Ascending aorta (tissue), 2 donors: ENCODE measurements around the gene PCIF1. TPM values are rescaled to one million over a fixed set of nuclear protein-coding genes. Genes with fewer than 3 reads are reported as not detected.
"Not testable (repeated sequence)": the region's sequence is repeated elsewhere in the genome, so short reads cannot be mapped to it uniquely, and the experiment has no call there.

Experiments
- DNase-seq, 2 donors: peaks; one replicate each; pipeline ENCODE4 v3.0.0-alpha.2; 2019; ENCODE audit warnings: low spot score in 2 of 2
- H3K27ac ChIP-seq, 2 donors: fragments of 200-600 bp; sonication (generic); one replicate each; pipeline ENCODE4 v1.5.1; 2016 to 2017; ENCODE audit warnings: mild to moderate bottlenecking in 1 of 2
- H3K27me3 ChIP-seq: fragments of 200-600 bp; sonication (generic); one replicate; pipeline ENCODE4 v1.5.1; 2017
- H3K36me3 ChIP-seq, 2 donors: fragments of 200-600 bp; sonication (generic); one replicate each; pipeline ENCODE4 v1.5.1; 2016
- H3K4me1 ChIP-seq, 2 donors: fragments of 200-600 bp; sonication (generic); one replicate each; pipeline ENCODE4 v1.5.1; 2016 to 2017; ENCODE audit warnings: mild to moderate bottlenecking in 1 of 2
- H3K4me3 ChIP-seq, 2 donors: fragments of 200-600 bp; sonication (generic); one replicate each; pipeline ENCODE4 v1.5.1; 2016 to 2017; ENCODE audit warnings: mild to moderate bottlenecking in 1 of 2
- H3K9me3 ChIP-seq, 2 donors: fragments of 200-600 bp; sonication (generic); one replicate each; pipeline ENCODE4 v1.5.1; 2016
- intact Hi-C: fragments of 100-400 bp; cut with DNase I; formaldehyde crosslinking; loops from one replicate; pipeline ENCODE4 v1.15.1; 2023
- total RNA-seq: library from RNA; depleted of rRNA; stranded (reverse); fragments of >200 nt; gene quantifications from one replicate; pipeline ENCODE4 v1.1.0, GENCODE V29; 2016
- TF ChIP-seq, protein P1 (sequence below), 3 experiments: fragments of 200-600 bp in 2 of 3; fragments of 450-650 bp in 1 of 3; sonication (generic) in 2 of 3; IDR thresholded peaks; one replicate each; pipeline ENCODE4 v1.5.1; 2016 to 2019; ENCODE audit warnings: antibody characterized with exemption in 3 of 3, mild to moderate bottlenecking in 1 of 3, moderate library complexity in 1 of 3

The PCIF1 gene
- total RNA-seq, 1 donor from 2014 or later: 45.7 TPM

DNA sequence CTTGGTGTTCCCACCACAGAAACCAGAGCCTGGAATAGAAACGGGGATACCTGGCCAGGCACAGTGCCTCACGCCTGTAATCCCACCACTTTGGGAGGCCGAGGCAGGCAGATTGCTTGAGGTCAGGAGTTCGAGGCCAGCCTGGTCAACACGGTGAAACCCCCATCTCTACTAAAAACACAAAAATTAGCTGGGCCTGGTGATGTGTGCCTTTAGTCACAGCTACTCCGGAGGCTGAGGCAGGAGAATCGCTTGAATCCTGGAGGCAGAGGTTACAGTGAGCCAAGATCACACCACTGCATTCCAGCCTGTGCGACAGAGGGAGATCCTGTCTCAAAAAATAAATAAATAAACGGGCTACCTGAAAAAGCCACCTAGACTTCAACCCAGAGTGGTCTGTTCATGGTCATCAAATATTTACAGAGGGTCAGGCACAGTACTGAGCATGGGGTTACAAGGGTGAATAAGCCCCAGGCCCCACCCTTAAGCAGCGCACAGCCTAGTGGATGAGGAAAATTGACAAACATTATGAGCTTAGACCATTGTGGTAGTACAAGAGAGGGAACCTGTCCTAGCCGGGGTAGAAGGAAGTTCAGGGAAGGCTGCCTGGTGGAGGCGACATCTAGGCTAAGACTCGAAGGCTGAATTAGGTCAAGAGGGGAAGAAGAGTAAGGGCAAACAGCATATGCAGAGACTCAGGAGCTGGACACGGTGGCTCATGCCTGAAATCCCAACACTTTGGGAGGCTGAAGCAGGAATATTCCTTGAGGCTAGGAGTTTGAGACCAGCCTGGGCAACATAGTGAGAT lies 7.2 kb upstream of the PCIF1 start:
- H3K27ac ChIP-seq: no peak overlapping the region
- H3K9me3 ChIP-seq: no peaks in the 10 kb centered on the region
- intact Hi-C loops: no loop called here
- peaks cover 7 to 8% of the 10 kb centered on the region in 2 donors for H3K4me1 ChIP-seq
- TF ChIP-seq, protein P1, sequence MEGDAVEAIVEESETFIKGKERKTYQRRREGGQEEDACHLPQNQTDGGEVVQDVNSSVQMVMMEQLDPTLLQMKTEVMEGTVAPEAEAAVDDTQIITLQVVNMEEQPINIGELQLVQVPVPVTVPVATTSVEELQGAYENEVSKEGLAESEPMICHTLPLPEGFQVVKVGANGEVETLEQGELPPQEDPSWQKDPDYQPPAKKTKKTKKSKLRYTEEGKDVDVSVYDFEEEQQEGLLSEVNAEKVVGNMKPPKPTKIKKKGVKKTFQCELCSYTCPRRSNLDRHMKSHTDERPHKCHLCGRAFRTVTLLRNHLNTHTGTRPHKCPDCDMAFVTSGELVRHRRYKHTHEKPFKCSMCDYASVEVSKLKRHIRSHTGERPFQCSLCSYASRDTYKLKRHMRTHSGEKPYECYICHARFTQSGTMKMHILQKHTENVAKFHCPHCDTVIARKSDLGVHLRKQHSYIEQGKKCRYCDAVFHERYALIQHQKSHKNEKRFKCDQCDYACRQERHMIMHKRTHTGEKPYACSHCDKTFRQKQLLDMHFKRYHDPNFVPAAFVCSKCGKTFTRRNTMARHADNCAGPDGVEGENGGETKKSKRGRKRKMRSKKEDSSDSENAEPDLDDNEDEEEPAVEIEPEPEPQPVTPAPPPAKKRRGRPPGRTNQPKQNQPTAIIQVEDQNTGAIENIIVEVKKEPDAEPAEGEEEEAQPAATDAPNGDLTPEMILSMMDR (IDR thresholded peaks at IDR 0.05): no peak
- no peaks in the 10 kb centered on the region for H3K27me3 ChIP-seq
- no peak for DNase-seq
- H3K36me3 ChIP-seq: no peaks in the 10 kb centered on the region
- H3K4me3 ChIP-seq: no peak overlapping the region

DNA sequence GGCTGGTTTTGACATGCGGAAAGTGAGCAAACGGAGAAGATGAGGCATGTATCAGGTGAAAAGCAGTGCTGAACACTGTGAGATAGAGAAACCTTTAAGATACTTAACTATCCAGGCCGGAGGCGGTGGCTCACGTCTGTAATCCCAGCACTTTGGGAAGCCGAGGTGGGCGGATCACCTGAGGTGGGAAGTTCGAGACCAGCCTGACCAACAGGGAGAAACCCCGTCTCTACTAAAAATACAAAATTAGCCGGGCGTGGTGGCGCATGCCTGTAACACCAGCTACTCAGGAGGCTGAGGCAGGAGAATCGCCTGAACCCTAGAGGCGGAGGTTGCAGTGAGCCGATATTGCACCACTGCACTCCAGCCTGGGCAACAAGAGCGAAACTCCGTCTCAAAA lies 2.8 kb upstream of the PCIF1 start:
- intact Hi-C loops: loop anchor here (5.0 kb wide), 2 partner anchors 119 to 134 kb away; partner anchors contain the start of gene UBE2C
- peaks cover 5 to 16% of the 10 kb centered on the region in 2 donors for H3K4me1 ChIP-seq
- not testable (repeated sequence) for H3K27ac ChIP-seq, H3K27me3 ChIP-seq, DNase-seq, H3K36me3 ChIP-seq, H3K4me3 ChIP-seq, H3K9me3 ChIP-seq

DNA sequence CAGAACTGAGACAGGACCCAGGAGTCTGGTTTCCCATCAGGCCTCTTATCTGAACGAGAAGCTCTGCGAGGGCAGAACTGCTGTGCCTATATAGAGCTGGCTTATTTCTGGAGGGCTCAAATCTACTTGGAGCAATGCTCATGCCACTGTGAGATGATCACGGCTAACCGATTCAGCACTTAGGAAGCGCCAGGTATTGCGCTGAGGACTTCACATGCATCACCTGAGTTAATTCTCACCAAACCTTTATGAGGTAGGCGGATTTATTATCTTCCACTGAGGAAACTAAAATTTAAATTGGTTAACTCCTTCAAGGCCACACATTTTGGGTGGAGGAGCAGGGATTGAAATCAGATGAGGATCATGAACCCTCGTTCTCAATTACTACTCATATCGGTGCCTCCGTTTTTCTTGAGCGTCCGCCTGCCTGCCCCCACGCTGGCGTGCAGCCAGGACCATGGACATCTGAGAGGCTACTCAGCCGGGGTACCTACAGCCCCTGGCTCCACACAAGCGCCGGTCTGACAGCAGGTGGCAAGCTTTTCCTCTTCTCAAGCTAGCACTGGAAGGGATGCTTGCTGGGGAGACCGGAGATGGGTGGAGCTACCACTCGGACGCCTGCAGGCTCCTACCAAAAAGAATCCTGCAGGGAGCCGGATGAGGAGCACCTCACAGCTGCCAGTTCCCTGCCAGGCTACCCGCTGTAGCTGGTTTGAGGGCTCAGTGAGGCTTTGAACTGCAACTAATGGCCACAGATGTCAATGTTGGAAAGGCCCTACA lies 1.0 kb upstream of the PCIF1 start:
- peaks cover 5 to 16% of the 10 kb centered on the region in 2 donors for H3K4me1 ChIP-seq
- DNase-seq: peak; percentile 53 to 81
- no peaks in the 10 kb centered on the region for H3K9me3 ChIP-seq
- peak overlapping the region; percentile 98 to 100 for H3K27ac ChIP-seq
- no peaks in the 10 kb centered on the region for H3K27me3 ChIP-seq
- TF ChIP-seq, protein P1 (IDR thresholded peaks at IDR 0.05): peak in 2 of 3 experiments; percentile 21
- peaks cover 13 to 14% of the 10 kb centered on the region in 2 donors for H3K36me3 ChIP-seq
- intact Hi-C loops: loop anchor here (1.0 to 5.0 kb wide), 7 partner anchors 22 to 755 kb away; partner anchors contain the start of genes ACOT8, CTSA, NEURL2 and TP53RK
- peak overlapping the region; percentile 73 to 95 for H3K4me3 ChIP-seq

DNA sequence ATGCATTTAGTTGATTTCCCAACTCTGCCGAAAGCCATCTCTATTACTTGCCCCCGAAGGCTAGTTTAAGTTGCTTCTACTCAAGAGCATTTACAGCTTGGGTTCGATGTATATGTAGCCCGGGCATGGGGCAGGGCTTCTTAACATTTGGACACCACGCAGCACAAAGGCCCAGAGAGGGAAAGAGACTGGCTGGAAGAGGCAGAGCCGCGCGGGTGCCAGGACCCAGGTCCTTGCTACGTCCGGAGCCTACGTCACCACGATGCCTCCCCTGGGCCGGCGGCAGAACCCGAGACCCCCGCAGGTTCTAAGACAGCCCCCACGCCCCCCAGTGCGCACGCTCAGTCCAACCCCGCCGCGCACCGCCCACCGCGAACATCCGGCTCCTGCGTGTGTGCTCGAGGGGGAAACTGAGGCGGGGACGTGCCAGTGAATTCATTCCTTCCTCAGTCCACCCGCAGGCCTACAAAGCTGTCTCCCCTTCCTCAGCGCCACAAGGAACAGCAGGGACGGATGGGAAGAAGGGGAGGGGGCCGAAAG lies 367 bp upstream of the PCIF1 start:
- intact Hi-C loops: loop anchor here (1.0 to 5.0 kb wide), 7 partner anchors 23 to 755 kb away; partner anchors contain the start of genes ACOT8, CTSA, NEURL2 and TP53RK
- peak overlapping the region; percentile 98 to 100 for H3K27ac ChIP-seq
- no peaks in the 10 kb centered on the region for H3K27me3 ChIP-seq
- peaks cover 20 to 21% of the 10 kb centered on the region in 2 donors for H3K36me3 ChIP-seq
- DNase-seq: no peak
- TF ChIP-seq, protein P1 (IDR thresholded peaks at IDR 0.05): no peak
- peak overlapping the region; percentile 73 to 95 for H3K4me3 ChIP-seq
- H3K9me3 ChIP-seq: no peaks in the 10 kb centered on the region
- H3K4me1 ChIP-seq: peaks cover 5 to 16% of the 10 kb centered on the region in 2 donors

DNA sequence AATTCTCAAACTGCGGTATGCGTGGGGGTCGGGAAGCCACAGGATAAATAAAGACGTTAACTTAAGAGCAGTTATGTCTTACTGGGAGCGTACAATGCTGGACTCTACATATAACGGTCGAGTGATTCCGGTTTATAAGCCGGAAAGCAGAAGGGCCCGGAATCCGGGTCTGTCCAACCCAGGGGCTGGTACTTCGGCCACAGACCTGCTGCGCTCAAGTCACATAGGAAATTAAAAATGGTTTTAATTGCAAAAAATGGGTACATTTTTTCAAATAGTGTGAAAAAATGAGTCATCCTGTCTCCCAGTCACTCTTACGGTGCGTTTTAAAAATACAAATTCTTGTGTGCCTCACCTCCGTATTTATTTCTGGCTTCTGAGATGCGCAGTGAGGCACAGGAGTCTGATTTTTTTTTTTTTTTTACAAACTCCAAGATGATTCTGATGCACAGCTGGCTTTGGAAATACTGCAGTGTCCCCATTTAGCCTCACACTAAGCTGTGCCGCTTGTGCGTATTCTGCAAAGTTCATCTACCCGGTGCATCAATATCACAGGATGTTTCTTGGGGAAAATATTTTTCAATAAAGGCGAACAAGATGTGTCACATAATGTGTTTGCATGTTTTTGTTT lies 1.0 kb downstream of the PCIF1 start:
- peaks cover 34 to 35% of the 10 kb centered on the region in 2 donors for H3K36me3 ChIP-seq
- peaks cover 5 to 16% of the 10 kb centered on the region in 2 donors for H3K4me1 ChIP-seq
- no peaks in the 10 kb centered on the region for H3K9me3 ChIP-seq
- DNase-seq: no peak
- no peaks in the 10 kb centered on the region for H3K27me3 ChIP-seq
- peak overlapping the region; percentile 60 to 95 for H3K4me3 ChIP-seq
- intact Hi-C loops: loop anchor here (1.0 to 2.0 kb wide), 4 partner anchors 37 to 753 kb away; partner anchors contain the start of genes ACOT8, TP53RK, ZNF335 and ZSWIM1
- H3K27ac ChIP-seq: peak overlapping the region; percentile 98 to 100
- TF ChIP-seq, protein P1 (IDR thresholded peaks at IDR 0.05): no peak
